Measurements from ENCODE around the gene HEXD.

Gene HEXD

DNA sequence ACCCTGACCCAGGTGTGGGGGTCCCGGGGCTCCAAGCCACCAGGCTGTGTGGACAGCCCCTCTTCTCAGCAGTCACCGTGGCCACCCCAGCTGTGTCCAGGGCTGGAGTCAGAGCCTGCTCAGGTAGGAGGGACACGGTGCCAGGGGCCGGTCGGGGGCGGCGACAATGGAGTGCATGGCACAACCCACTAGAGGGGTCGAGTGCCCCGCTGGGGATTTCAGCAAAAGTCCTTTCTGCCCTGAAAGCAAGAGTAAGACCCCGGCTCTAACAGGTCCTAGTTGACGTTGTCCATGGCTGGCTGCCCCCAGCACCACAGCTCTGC, 35.3 kb upstream of the HEXD start:
- DNase-seq, result no peak

- DNase-seq, result no peak
Observed at GRCh38 chr17:82383411-82383810, 34.7 kb upstream of the HEXD start.

- no peak for DNase-seq
Observed at GRCh38 chr17:82384051-82384729, 34.0 kb upstream of the HEXD start.

GRCh38 chr17:82384730-82385481, 33.2 kb upstream of the HEXD start:
- DNase-seq, result no peak

- DNase-seq, result no peak
Observed at GRCh38 chr17:82385559-82386254, 32.4 kb upstream of the HEXD start.

DNA sequence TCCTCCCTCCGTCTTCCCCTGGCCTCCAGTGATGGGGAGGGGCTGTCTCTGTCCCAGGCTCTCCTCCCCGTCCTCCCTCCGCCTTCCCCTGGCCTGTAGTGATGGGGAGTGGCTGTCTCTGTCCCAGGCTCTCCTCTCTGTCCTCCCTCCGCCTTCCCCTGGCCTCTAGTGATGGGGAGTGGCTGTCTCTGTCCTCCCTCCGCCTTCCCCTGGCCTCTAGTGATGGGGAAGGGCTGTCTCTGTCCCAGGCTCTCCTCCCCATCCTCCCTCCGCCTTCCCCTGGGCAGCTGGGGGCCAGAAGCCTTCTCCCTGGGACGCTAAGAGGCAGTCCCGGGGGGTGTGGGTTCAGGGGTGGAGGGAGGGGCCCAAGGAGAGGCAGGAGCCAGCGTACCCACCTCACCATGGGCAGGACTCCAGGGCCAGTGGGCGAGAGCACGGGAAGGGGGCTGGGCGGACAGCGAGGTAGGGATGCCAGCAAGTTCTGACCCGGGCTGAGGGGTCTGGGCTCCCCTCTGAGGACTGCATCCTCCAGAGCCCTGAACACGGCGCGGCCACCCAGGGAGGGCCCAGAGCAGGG, 31.8 kb upstream of the HEXD start:
- no peak for DNase-seq

GRCh38 chr17:82386881-82387704, 31.1 kb upstream of the HEXD start:
- DNase-seq, result no peak

- DNase-seq, result no peak
Observed at GRCh38 chr17:82387705-82388106, 30.4 kb upstream of the HEXD start.

DNA sequence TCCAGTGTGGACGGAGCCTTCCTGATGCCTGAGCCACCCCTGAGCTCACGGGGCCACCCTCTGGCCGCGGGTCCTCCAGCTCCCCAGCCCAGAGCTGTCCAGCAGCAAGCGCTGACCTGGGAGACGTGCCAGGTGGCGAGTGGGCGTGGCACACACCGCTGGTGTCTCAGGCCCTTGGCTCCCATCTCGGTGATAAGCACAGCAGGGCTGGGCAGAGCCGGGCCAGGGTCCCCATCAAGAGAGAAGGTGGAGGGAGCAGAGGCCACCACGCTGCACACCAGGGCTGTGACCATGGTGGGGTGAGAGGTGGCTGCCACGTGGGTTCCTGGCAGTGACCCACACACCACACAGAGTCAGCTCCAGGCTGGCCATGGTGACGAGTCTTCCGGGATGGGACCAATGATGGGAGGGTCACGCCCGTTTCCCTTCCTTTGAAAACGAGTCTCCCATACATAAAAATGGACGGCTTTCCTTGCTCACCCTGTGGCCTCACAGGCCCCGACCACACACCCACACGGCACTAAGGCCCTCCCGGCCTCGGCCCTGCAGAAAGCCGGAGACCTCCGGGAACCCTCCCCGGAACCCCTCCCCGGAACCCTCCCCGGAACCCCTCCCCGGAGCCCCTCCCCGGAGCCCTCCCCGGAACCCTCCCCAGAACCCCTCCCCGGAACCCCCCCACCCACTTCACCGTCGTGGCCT, 29.8 kb upstream of the HEXD start:
- DNase-seq, result no peak

DNA sequence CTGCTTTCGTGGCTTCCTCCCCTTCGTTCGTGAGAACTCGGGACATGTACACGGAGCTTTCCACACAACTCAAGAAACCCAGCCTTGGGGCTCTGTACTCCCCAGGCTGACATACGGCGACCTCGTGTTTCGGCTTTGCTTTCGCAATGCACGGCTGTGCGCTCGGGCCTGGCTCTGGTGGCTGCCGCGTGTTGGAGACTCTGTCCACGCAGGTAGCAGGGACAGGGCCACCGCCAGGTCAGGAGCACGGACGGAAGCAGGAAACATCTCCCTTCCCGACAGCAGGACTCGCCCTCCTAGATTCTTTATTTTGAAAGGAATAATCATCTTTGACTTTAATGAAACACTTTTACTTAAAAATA, 29.2 kb upstream of the HEXD start:
- DNase-seq, result no peak

DNA sequence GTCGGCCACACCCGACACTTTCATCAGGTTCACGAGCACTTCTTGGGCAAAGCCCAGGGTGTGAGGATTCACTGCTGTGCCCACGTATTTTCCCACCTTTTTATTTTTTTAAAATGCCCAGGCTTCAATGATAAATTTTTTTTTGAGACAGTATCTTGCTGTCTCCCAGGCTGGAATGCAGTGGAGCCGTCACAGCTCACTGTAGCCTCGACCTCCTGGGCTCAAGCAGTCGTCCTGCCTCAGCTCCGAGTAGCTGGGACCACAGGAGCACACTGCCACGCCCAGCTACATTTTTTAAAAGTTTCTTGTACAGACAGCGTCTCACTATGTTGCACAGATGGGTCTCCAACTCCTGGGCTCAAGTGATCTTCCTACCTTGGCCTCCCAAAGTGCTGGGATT, 28.8 kb upstream of the HEXD start:
- no peak for DNase-seq

GRCh38 chr17:82390015-82390859, 27.9 kb upstream of the HEXD start:
- DNase-seq, result no peak

DNA sequence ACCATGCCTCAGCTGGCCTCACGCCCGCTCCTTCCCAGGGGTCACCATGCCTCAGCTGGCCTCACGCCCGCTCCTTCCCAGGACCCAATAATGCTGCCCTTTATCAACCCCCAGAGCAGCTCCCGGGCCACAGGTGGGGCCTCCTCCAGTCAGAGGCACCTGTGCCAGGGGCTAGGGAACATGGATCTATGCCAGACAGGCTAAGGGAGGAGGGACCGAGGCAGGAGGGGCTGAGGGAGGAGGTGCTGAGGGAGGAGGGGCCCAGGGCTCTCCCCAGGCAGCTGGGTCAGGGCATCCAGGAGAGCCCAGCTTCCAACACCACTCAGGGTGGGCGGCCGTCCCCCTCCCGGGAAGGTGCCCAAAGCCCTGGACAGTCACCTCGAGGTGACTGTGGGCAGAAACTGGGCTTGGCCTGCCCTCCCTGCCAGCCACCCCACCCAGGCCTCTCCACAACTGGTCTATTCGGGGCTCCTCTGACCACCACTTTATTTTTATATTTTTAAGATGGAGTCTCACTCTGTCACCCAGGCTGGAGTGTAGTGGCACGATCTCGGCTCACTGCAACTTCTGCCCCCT, 27.2 kb upstream of the HEXD start:
- DNase-seq, result no peak

- DNase-seq, result no peak
Observed at GRCh38 chr17:82391496-82392066, 26.6 kb upstream of the HEXD start.

- DNase-seq, result no peak
Observed at GRCh38 chr17:82392209-82392920, 25.8 kb upstream of the HEXD start.

DNA sequence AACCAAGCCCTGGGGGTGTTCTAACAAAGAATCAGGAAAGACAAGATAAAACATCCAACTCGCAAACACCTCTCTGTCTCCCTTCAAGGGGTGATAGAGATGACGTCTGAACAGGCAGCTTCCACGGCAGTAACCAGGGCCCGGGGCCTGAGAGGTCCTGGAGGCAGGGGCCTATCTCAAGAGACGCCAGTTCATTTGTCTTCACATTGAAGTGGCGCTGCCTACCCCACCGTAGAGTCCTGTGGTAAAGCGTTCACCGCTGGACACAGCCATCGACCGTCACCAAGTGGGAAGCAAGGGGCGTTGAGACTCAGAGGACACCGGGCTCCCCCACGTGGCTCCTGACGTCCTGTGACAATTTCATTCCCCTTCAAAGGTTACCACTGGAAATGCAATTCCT, 25.2 kb upstream of the HEXD start:
- DNase-seq, result no peak

DNA sequence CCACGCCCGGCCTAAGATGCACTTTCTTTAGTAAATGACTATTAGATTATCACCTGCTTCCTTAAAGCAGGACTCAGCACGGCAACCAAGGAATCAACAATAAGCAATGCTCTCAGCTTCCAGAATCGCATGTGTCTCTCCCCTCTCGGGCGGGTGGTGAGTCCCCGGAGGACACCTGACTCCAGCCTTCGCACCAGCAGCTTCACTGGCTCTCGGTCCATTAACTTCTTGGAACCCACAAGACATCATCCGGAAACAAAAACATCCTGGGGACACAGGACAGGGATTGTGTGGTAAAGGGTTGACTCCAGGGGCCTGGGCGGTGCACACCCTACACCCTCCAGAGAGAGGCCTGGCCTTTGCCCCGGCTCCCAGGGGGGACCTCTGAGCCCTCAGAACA, 23.9 kb upstream of the HEXD start:
- DNase-seq, result no peak

- DNase-seq, result no peak
Observed at GRCh38 chr17:82396601-82397435, 21.3 kb upstream of the HEXD start.
